Glutamatergic neuron (in vitro differentiated cells): ENCODE data around the gene CAT. TPM values are rescaled to one million over a fixed set of nuclear protein-coding genes. Genes with fewer than 3 reads are reported as not detected.

Source experiments
- DNase-seq: peaks from one replicate; pipeline ENCODE4 v3.0.0; 2022
- H3K27ac Mint-ChIP-seq: one replicate; pipeline ENCODE4 v1.8.0; 2020; ENCODE audit warnings: mild to moderate bottlenecking, mixed read lengths, inconsistent platforms; ENCODE audit not compliant: unreplicated experiment
- H3K27me3 Mint-ChIP-seq: one replicate; pipeline ENCODE4 v1.8.0; 2020; ENCODE audit warnings: mild to moderate bottlenecking, moderate library complexity, mixed read lengths, inconsistent platforms; ENCODE audit not compliant: unreplicated experiment
- H3K36me3 Mint-ChIP-seq: one replicate; pipeline ENCODE4 v1.8.0; 2020; ENCODE audit warnings: mild to moderate bottlenecking, mixed read lengths, inconsistent platforms; ENCODE audit not compliant: unreplicated experiment
- H3K4me1 Mint-ChIP-seq: one replicate; pipeline ENCODE4 v1.8.0; 2020; ENCODE audit warnings: mild to moderate bottlenecking, low read depth, mixed read lengths, inconsistent platforms; ENCODE audit not compliant: unreplicated experiment
- H3K4me3 Mint-ChIP-seq: one replicate; pipeline ENCODE4 v1.8.0; 2020; ENCODE audit warnings: mild to moderate bottlenecking, mixed read lengths, inconsistent platforms; ENCODE audit not compliant: unreplicated experiment
- H3K9me3 Mint-ChIP-seq: one replicate; pipeline ENCODE4 v1.8.0; 2020; ENCODE audit warnings: mild to moderate bottlenecking, moderate library complexity, mixed read lengths, inconsistent platforms; ENCODE audit not compliant: unreplicated experiment
- CTCF ChIP-seq: fragments of 200-600 bp; sonication (generic); IDR thresholded peaks from one replicate; pipeline ENCODE4 v1.5.0; 2021; ENCODE audit not compliant: partially characterized antibody, unreplicated experiment
- total RNA-seq: library from RNA; stranded (reverse); fragmentation: NEBNext Ultra II Directional; extraction: Animal tissue kit (Norgen Biotek cat#: 25700); gene quantifications from one replicate; pipeline ENCODE4 v1.2.1, GENCODE V29; 2021; ENCODE audit not compliant: unreplicated experiment

Gene CAT
- total RNA-seq, 1 donor from 2014 or later: 22.9 TPM

- TF ChIP-seq CTCF: no peak
- peaks cover 1% of the 10 kb centered on the region for H3K4me1 Mint-ChIP-seq
- H3K4me3 Mint-ChIP-seq: no peak overlapping the region
- H3K36me3 Mint-ChIP-seq: no peaks in the 10 kb centered on the region
- DNase-seq: no peak
- H3K27me3 Mint-ChIP-seq: no peaks in the 10 kb centered on the region
- no peaks in the 10 kb centered on the region for H3K9me3 Mint-ChIP-seq
- H3K27ac Mint-ChIP-seq: no peak overlapping the region
These were observed 77.7 kb downstream of the CAT start for GRCh38 chr11:34516247-34517040.

GRCh38 chr11:34519595-34520235 is 81.0 kb downstream of the CAT start:
- no peaks in the 10 kb centered on the region for H3K36me3 Mint-ChIP-seq
- no peak overlapping the region for H3K4me3 Mint-ChIP-seq
- no peaks in the 10 kb centered on the region for H3K9me3 Mint-ChIP-seq
- no peak for TF ChIP-seq CTCF
- no peaks in the 10 kb centered on the region for H3K27me3 Mint-ChIP-seq
- no peaks in the 10 kb centered on the region for H3K4me1 Mint-ChIP-seq
- no peak for DNase-seq
- no peak overlapping the region for H3K27ac Mint-ChIP-seq

- Mint-ChIP-seq H3K9me3 (no peaks in the 10 kb centered on the region), H3K4me1 (no peaks in the 10 kb centered on the region), H3K27ac (no peak overlapping the region), H3K36me3 (no peaks in the 10 kb centered on the region), H3K27me3 (no peaks in the 10 kb centered on the region), H3K4me3 (no peak overlapping the region)
- no peak for TF ChIP-seq CTCF
- no peak for DNase-seq
These were observed 82.5 kb downstream of the CAT start for GRCh38 chr11:34521265-34521664.

Other genes starting within 250 kb of the CAT start
- 9.3 TPM for gene ABTB2, start 80.9 kb upstream of the CAT start, total RNA-seq
- gene ELF5, start 74.9 kb downstream of the CAT start, total RNA-seq: not detected
- gene EHF, start 182.2 kb downstream of the CAT start, total RNA-seq: not detected